Neural cell (in vitro differentiated cells): Measurements from ENCODE around the gene ZNHIT2. TPM values are rescaled to one million over a fixed set of nuclear protein-coding genes. Genes with fewer than 3 reads are reported as not detected.

Source experiments
- H2AFZ ChIP-seq: fragments of 200-600, 300-800 bp; sonication (generic), shearing (Covaris generic); 2 replicates; pipeline ENCODE4 v1.6.0; 2014; ENCODE audit warnings: low read depth, mild to moderate bottlenecking, antibody characterized with exemption, low read length, moderate library complexity
- H3F3A ChIP-seq: fragments of 200-600 bp; shearing (Covaris generic); 2 replicates; pipeline ENCODE4 v1.6.1; 2016; ENCODE audit warnings: mild to moderate bottlenecking, moderate library complexity, mixed read lengths, antibody characterized with exemption, low read length; ENCODE audit not compliant: insufficient read depth, poor library complexity, severe bottlenecking
- H3K27ac ChIP-seq: fragments of 200-600, 300-800 bp; sonication (generic), shearing (Covaris generic); 2 replicates; pipeline ENCODE4 v1.5.1; 2014; ENCODE audit warnings: mild to moderate bottlenecking, low read length, moderate library complexity
- H3K27me3 ChIP-seq: fragments of 300-800, 200-600 bp; sonication (generic), shearing (Covaris generic); 2 replicates; pipeline ENCODE4 v1.6.0; 2014; ENCODE audit warnings: mild to moderate bottlenecking, low read depth, low read length, moderate library complexity; ENCODE audit not compliant: insufficient read depth
- H3K36me3 ChIP-seq: fragments of 300-800, 200-600 bp; sonication (generic), shearing (Covaris generic); 2 replicates; pipeline ENCODE4 v1.5.1; 2014; ENCODE audit warnings: mild to moderate bottlenecking, antibody characterized with exemption, low read length, moderate library complexity; ENCODE audit not compliant: insufficient read depth
- H3K4me2 ChIP-seq: fragments of 300-800, 200-600 bp; sonication (generic), shearing (Covaris generic); 2 replicates; pipeline ENCODE4 v1.6.0; 2014; ENCODE audit warnings: mild to moderate bottlenecking, low read length
- H3K4me3 ChIP-seq: fragments of 300-800, 200-600 bp; sonication (generic), shearing (Covaris generic); 2 replicates; pipeline ENCODE4 v1.5.1; 2014; ENCODE audit warnings: mild to moderate bottlenecking, low read length, moderate library complexity
- H3K79me2 ChIP-seq: fragments of 200-600 bp; shearing (Covaris generic); replicated peaks from 2 replicates; pipeline ENCODE4 v1.6.0; 2014; ENCODE audit warnings: mild to moderate bottlenecking, low read length, moderate library complexity; ENCODE audit not compliant: insufficient read depth
- H3K9ac ChIP-seq: fragments of 300-800, 200-600 bp; sonication (generic), shearing (Covaris generic); 2 replicates; pipeline ENCODE4 v1.6.1; 2016; ENCODE audit warnings: mild to moderate bottlenecking, low read length, mixed read lengths
- H3K9me2 ChIP-seq: fragments of 200-600 bp; shearing (Covaris generic); 2 replicates; pipeline ENCODE4 v1.6.1; 2016; ENCODE audit warnings: mild to moderate bottlenecking, low read length, mixed read lengths; ENCODE audit not compliant: insufficient read depth
- H3K9me3 ChIP-seq: fragments of 200-600, 300-800 bp; sonication (generic), shearing (Covaris generic); 2 replicates; pipeline ENCODE4 v1.6.1; 2016; ENCODE audit warnings: mild to moderate bottlenecking, mixed run types, low read length, moderate library complexity, mixed read lengths
- H4K20me1 ChIP-seq: fragments of 200-600 bp; shearing (Covaris generic); 2 replicates; pipeline ENCODE4 v1.6.1; 2016; ENCODE audit warnings: mild to moderate bottlenecking, mixed run types; ENCODE audit not compliant: insufficient read depth
- EP300 ChIP-seq: fragments of 450-650 bp; conservative IDR thresholded peaks from 2 replicates; pipeline ENCODE4 v1.6.1; 2014; ENCODE audit warnings: antibody characterized with exemption, mild to moderate bottlenecking, moderate library complexity; ENCODE audit not compliant: poor library complexity, severe bottlenecking
- EZH2 ChIP-seq: fragments of 200-600, 300-800 bp; shearing (Covaris generic), sonication (generic); IDR thresholded peaks from 2 replicates; pipeline ENCODE4 v1.6.1; 2014; ENCODE audit warnings: antibody characterized with exemption, low read length, borderline replicate concordance, mild to moderate bottlenecking; ENCODE audit not compliant: insufficient read depth, poor library complexity, severe bottlenecking
- MXI1 ChIP-seq: fragments of 450-650 bp; conservative IDR thresholded peaks from 2 replicates; pipeline ENCODE4 v1.6.1; 2014; ENCODE audit warnings: antibody characterized with exemption, mild to moderate bottlenecking; ENCODE audit not compliant: poor library complexity, severe bottlenecking
- POLR2AphosphoS5 ChIP-seq: IDR thresholded peaks from 2 replicates; pipeline ENCODE4 v1.6.1; 2012
- RAD21 ChIP-seq: fragments of 450-650 bp; conservative IDR thresholded peaks from 2 replicates; pipeline ENCODE4 v1.6.1; 2014; ENCODE audit warnings: antibody characterized with exemption, mild to moderate bottlenecking, moderate library complexity
- SMC3 ChIP-seq: fragments of 450-650 bp; conservative IDR thresholded peaks from 2 replicates; pipeline ENCODE4 v1.6.1; 2014; ENCODE audit warnings: antibody characterized with exemption, mild to moderate bottlenecking, moderate library complexity; ENCODE audit not compliant: poor library complexity
- TAF1 ChIP-seq: IDR thresholded peaks from 2 replicates; pipeline ENCODE4 v1.6.1; 2012; ENCODE audit warnings: low read depth
- polyA plus RNA-seq: library from polyadenylated mRNA; depleted of rRNA; stranded (reverse); fragments of >200 nt; gene quantifications from 2 replicates; pipeline ENCODE4 v1.2.3, GENCODE V29; 2014
- TF ChIP-seq, protein P1 (sequence below): IDR thresholded peaks from 2 replicates; pipeline ENCODE4 v1.6.1; 2012; ENCODE audit warnings: borderline replicate concordance
- TF ChIP-seq, protein P2 (sequence below): fragments of 450-650 bp; IDR thresholded peaks from 2 replicates; pipeline ENCODE4 v1.5.1; 2014; ENCODE audit warnings: antibody characterized with exemption, mild to moderate bottlenecking, moderate library complexity; ENCODE audit not compliant: poor library complexity, severe bottlenecking

Gene ZNHIT2
- polyA plus RNA-seq, 1 donor from 2014 or later: 7.0 TPM

DNA sequence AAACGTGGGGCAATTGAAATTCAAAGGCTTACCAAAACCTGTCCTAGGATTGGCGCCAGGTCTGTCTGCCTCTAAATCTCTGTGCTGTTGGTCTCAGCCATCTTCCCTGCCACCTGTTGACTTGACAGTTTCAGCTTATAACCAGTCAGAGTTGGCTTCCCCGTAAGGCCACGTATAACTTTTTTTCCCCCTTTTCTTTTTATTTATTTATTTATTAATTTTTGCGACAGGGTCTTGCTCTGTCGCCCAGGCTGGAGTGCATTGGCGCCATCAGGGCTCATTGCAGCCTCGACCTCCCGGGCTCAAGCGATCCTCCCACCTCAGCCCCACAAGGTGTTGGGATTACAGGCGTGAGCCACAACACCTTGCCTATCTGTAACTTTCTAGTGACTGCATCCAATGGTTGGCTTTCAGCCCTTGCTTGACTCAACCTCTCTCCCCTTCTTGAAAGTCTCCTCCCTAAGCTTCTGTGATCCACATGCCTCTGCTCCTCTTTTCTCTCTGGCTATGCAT lies 18.2 kb upstream of the ZNHIT2 start:
- Histone ChIP-seq H4K20me1 (no peaks in the 10 kb centered on the region), H3K79me2 (peaks cover 16% of the 10 kb centered on the region), H3K27ac (peak overlapping the region; percentile 98), H3F3A (peaks cover 5% of the 10 kb centered on the region), H3K27me3 (no peaks in the 10 kb centered on the region), H3K4me2 (peak overlapping the region; percentile 92), H3K36me3 (no peaks in the 10 kb centered on the region), H2AFZ (peak overlapping the region; percentile 87), H3K9me3 (no peaks in the 10 kb centered on the region), H3K9me2 (no peaks in the 10 kb centered on the region), H3K9ac (peak overlapping the region; percentile 97), H3K4me3 (peak overlapping the region; percentile 100)
- TF ChIP-seq, protein P1, sequence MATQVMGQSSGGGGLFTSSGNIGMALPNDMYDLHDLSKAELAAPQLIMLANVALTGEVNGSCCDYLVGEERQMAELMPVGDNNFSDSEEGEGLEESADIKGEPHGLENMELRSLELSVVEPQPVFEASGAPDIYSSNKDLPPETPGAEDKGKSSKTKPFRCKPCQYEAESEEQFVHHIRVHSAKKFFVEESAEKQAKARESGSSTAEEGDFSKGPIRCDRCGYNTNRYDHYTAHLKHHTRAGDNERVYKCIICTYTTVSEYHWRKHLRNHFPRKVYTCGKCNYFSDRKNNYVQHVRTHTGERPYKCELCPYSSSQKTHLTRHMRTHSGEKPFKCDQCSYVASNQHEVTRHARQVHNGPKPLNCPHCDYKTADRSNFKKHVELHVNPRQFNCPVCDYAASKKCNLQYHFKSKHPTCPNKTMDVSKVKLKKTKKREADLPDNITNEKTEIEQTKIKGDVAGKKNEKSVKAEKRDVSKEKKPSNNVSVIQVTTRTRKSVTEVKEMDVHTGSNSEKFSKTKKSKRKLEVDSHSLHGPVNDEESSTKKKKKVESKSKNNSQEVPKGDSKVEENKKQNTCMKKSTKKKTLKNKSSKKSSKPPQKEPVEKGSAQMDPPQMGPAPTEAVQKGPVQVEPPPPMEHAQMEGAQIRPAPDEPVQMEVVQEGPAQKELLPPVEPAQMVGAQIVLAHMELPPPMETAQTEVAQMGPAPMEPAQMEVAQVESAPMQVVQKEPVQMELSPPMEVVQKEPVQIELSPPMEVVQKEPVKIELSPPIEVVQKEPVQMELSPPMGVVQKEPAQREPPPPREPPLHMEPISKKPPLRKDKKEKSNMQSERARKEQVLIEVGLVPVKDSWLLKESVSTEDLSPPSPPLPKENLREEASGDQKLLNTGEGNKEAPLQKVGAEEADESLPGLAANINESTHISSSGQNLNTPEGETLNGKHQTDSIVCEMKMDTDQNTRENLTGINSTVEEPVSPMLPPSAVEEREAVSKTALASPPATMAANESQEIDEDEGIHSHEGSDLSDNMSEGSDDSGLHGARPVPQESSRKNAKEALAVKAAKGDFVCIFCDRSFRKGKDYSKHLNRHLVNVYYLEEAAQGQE: no peak
- TF ChIP-seq, protein P2, sequence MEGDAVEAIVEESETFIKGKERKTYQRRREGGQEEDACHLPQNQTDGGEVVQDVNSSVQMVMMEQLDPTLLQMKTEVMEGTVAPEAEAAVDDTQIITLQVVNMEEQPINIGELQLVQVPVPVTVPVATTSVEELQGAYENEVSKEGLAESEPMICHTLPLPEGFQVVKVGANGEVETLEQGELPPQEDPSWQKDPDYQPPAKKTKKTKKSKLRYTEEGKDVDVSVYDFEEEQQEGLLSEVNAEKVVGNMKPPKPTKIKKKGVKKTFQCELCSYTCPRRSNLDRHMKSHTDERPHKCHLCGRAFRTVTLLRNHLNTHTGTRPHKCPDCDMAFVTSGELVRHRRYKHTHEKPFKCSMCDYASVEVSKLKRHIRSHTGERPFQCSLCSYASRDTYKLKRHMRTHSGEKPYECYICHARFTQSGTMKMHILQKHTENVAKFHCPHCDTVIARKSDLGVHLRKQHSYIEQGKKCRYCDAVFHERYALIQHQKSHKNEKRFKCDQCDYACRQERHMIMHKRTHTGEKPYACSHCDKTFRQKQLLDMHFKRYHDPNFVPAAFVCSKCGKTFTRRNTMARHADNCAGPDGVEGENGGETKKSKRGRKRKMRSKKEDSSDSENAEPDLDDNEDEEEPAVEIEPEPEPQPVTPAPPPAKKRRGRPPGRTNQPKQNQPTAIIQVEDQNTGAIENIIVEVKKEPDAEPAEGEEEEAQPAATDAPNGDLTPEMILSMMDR: no peak
- TF ChIP-seq SMC3 (no peak), EZH2 (no peak), MXI1 (no peak), TAF1 (no peak), EP300 (no peak), POLR2AphosphoS5 (no peak), RAD21 (no peak)

DNA sequence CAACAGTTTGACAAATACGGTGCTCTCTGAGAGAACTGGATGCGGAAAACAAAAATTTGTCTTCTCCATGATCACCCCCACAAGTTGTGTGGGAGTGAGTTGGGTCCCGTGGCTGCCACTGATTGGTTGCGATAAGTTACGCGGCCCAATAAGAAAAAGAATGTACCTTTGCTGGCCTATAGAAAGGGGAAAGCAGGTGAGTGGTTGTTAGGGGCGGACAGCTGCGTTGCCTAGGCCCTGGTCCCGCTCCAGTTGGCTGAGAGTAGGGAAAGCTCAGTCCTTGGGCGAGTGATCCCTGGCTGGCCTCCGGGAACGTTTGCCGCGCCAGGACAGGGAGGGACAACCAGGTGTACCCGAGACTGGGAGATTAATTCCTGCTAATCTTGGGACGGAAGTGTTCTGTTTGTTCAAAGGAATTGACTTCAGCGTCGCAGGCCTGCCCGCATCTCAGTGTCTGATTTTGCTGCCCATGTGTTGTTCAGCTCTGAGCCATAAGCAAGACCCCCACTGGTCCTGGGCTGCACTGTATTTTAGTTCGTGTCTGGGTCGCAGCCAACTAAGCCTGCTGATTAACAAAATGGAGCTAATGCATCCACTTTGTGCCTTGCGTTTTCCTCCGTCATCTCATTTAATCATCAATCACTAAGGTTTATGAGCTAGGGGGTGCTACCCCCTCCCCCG lies 17.6 kb upstream of the ZNHIT2 start:
- peak overlapping the region; percentile 97 for H3K9ac ChIP-seq
- peaks cover 5% of the 10 kb centered on the region for H3F3A ChIP-seq
- peak; percentile 84 for TF ChIP-seq TAF1
- TF ChIP-seq RAD21: peak; percentile 21
- TF ChIP-seq, protein P2: no peak
- no peak for TF ChIP-seq EZH2
- peak; percentile 69 for TF ChIP-seq MXI1
- TF ChIP-seq POLR2AphosphoS5: peak; percentile 73
- TF ChIP-seq, protein P1: peak; percentile 7
- peak; percentile 25 for TF ChIP-seq SMC3
- H3K4me3 ChIP-seq: peak overlapping the region; percentile 100
- peak overlapping the region; percentile 92 for H3K4me2 ChIP-seq
- no peaks in the 10 kb centered on the region for H3K27me3 ChIP-seq
- peaks cover 16% of the 10 kb centered on the region for H3K79me2 ChIP-seq
- H3K27ac ChIP-seq: peak overlapping the region; percentile 98
- H3K9me3 ChIP-seq: no peaks in the 10 kb centered on the region
- H3K9me2 ChIP-seq: no peaks in the 10 kb centered on the region
- peak overlapping the region; percentile 87 for H2AFZ ChIP-seq
- no peaks in the 10 kb centered on the region for H3K36me3 ChIP-seq
- H4K20me1 ChIP-seq: no peaks in the 10 kb centered on the region
